Stimulated activated CD8-positive, alpha-beta memory T cell treated with anti-CD3 and anti-CD28 coated beads, Interleukin-2, amount 100 ng/mL, for 48 hours (primary cell): ENCODE data around the gene MMP19.
"Not testable (repeated sequence)": the region's sequence is repeated elsewhere in the genome, so short reads cannot be mapped to it uniquely, and the experiment has no call there.

ENCODE experiments used
- DNase-seq, 2 donors: peaks; one replicate each; pipeline ENCODE4 v3.0.0-alpha.2; 2020; ENCODE audit warnings: low read depth in 2 of 2

MMP19 gene

DNA sequence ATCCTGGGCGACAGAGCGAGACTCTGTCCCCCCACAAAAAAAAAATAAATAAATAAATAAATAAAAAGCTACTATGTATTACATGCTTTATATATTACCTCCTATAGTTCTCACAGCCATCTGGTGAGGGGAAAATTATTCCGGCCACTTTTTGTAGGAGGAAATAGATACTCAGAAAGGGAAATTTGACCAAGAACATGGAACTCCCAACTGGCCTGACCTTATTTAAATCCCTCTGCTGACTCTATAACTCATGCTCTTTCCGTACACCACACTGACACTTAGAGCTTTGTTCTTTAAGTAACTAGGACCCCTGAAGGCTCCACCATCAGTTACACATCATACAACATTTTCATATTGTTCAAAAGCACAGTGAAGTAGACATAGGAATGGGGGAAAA, 2.2 kb upstream of the MMP19 start:
- DNase-seq, result no peak

DNA sequence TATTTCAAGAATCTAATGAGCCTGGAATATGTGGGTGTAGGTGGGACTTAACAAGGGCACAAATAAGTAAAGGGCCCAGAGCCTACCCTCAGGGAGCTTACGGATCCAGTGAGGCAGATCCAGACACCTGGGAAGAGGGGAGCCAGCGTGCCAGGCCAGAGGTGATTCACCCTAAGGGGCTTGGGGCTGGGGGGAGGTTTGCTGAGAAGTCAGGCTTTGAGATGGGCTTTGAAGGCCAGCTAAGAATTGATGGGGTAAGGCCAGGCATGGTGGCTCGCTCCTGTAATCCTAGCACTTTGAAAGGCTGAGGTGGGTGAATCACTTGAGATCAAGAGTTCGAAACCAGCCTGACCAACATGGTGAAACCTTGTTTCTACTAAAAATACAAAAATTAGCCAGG, 695 bp upstream of the MMP19 start:
- no peak for DNase-seq

DNA sequence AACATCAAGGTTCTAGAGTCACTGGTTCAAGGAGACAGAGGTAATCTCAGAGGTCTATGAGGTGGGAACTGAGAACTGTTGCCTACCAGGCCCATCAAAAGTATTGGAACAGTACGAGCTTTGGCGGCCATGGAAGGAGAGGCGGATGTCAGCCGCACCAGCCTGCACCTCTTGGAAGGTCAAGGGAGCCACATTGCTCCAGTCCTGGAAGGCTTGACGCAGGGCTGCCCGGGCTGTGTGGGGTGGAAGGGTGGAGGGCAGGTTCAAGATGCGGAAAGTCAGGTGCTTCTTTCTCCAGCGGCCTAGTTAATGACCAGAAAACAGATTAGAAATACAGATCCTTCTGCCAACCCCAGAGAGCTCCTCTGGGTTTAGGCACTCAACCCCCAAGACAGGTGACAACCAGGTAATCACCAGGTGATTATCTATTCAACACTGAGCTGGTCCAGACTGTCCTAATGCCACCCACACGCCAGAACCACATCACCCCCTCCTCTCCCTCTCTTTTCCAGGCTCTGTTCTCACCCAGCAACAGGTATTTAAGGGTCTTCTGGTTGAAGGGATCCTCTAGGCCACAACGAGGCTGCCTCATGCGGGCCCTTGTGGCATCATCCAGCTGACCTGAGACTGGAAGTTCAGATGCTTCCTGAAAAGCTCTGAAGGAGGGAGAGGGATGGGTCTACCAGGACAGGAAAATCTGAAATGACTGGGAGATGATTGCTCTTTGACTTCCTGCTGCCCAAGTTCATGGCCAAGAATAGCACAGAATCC, 2.0 kb downstream of the MMP19 start:
- DNase-seq, result no peak

DNA sequence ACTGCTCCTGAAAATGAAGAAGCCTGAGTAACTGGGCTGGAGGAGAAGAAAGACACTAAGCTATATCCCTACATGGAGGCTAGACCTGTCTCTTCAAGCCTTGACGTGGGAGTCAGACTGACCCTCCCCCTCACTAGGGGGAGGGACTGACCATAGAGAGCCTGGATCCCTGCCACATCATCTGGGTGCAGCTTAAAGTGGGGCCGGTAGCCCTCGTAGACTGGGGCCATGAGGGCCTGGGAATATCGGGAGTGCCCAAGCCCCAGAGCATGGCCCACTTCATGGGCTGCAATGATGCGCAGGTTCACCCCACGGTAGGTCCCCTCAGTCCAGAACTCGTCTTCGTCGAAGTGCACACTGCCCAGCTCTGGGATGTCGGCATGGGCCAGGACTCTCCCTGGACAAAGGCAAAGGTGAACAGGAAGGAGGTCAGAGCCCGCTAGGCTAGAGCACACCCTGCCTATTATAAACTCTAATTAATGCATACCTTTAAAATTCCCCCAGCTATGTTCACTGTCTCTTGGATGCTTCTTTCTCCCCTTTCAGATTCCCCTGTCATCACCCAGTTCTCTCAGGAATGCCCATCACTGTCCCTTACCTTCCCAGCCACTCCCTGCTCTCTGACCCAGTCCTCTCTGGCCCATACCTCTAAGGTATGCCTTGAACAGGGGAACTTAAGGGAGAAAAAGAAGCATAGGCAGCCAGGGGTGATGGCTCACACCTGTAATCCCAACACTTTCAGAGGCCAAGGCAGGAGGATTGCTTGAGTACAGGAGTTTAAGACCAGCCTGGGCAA, 3.2 kb downstream of the MMP19 start:
- DNase-seq, result no peak

DNA sequence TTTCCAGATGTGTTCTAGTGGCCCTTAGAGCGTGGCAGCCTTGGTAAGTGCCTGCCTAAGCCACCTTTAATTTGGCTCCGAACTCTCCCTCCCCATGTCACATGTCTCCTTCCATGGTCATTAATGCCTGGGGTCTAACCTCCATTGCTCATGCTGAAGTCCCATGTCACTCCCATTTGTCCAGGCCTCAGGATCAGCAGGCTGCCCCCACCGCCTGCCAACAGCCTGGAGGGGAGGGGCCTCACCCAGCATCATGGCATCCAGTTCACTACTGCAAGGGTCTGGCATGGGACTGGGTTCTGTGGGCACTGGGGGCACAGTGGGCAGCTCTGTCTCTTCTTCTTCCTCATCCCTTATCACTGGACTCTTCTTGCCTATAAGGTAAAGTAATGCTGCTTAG, 4.4 kb downstream of the MMP19 start:
- no peak for DNase-seq

DNA sequence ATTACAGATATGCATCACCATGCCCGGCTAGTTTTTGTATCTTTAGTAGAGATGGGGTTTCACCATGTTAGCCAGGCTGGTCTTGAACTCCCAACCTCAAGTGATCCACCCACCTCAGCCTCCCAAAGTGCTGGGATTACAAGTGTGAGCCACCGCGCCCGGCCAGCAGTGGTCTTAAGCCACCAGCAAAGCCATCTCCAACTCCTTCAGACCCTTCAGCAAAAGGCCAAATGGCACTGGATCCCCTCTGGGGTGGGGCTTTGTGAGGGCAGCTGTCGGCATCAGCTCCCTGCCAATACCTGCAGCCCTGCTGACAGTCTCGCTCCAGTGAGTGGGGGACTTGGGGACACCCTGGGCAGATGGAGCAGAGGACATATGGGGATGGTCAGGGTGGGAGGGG, 8.3 kb downstream of the MMP19 start:
- not testable (repeated sequence) for DNase-seq

DNA sequence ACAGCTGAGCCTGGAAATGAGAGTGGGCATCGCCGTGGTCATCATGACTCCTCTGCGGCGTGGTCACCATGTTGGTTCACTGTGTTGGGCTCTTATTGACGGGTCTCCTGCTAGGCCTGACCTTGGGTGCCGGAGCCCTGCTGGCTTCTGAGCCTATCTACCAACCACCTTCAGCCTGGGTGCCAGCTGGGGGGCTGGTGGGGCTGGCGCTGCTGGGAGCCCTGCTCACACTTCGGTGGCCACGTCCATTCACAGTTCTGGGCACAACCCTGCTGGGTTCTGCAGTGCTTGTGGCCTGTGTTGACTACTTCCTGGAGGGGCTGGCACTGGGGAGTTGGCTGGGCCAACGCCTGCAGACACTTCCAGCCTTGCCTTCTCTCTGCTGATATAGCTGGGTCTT, 9.7 kb downstream of the MMP19 start:
- DNase-seq, result no peak

DNA sequence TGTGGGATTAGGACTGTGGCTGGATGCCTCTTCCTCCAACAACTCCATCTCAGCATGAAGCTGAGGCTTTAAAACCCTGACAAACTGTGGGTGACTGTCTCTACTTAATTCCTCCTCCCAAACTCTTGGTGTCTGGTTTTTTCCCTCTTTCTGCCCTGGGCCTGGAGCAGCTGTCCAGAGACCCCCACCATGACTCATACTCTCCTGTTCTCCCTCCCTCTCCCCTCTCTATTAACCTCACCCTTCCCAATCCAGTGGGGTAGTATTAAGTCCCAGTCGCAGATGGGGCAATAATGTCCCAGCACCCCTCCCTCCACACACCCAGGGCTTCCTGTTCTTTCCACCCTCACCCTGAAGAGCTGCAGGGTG, 11.3 kb downstream of the MMP19 start:
- no peak for DNase-seq

DNA sequence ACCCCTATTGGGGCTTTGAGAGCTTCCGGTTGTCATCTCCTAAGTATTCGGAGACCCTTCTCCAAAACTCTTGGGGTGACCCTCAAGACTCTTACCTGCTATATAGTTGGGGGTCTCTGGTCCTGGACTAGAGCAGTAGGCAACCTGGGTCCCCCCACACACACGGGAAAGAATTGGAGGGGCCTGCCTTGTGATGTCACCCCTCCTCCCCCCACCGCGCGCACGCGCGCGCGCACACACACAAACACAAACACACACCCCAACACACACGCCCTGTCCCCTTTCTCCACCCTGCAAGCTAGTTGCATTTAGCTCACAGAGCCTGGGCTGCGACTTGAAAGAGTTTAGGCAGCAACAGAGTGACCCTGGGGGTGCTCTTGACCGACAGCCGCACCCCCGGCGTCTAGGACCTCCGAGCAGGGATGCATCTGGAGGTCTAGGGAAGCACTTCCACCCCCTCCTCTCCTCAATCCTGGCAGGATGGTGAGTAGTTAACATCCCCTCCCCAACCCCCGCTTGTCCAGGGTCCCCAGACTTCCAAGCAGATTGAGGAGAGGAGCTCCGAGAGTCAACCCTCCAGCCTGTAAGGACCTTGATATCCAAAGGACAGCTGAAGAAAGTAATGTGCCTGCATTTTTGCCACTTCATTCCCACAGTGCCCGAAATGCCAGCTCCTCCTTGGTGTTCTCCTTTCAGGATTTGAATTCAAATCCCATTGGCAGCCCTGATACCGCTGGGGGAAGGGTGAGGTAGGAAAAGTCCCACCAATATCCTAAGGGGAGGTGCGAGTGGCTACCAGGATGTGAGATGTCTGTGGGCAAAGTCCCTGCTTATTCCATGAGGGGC, 11.9 kb downstream of the MMP19 start:
- peak; percentile 25 to 40 for DNase-seq

DNA sequence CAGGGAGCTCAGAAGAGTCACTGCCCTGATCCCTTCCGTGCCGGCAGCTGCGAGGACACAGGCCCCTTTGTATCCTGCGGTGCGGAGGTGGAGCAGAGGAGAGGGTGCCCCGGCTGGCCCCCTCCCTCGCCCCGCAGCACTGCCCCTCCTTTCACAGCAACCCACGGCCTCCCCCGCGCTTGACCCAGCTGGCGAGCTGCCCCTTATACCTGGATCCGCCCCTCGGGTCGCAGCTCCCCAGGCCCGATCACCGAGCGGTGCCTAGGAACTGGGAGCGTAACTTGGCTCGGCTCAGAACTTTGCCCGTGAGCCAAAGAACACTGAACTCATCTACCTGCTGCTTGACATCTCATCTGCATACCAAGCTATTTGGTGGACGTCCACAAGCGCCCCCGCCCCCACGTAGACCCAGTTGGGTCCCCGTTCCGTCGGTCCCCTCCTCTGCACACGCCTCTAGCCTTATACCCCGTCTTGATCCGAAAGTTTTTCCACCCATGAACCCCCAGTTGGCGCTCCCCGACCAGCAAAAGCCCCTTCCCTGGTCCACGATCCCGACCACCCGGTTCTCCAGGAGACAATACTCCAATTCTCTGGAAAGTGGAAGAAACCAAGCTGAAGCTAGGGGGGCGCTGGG, 12.7 kb downstream of the MMP19 start:
- DNase-seq, result peak in 1 of 2 donors; percentile 23

DNA sequence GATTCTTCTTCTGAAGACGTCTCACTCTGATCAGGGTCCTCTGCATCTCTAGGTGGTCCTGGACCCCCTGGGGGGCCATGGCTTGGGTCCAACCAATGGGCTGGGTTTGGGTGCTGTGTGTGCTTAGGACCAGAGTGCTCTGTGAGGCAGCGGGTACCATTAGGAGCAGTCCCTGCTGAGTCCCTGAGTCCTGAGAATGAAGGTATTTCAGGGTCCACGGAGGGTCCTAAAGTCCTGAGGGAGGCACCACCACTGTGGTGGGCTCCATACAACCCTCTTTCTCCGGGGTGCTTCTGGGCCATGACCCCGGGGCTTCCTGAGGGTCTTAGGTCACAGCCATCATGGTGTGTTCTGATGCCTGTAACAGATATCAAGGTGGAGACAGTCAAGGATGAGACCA, 14.4 kb downstream of the MMP19 start:
- no peak for DNase-seq

DNA sequence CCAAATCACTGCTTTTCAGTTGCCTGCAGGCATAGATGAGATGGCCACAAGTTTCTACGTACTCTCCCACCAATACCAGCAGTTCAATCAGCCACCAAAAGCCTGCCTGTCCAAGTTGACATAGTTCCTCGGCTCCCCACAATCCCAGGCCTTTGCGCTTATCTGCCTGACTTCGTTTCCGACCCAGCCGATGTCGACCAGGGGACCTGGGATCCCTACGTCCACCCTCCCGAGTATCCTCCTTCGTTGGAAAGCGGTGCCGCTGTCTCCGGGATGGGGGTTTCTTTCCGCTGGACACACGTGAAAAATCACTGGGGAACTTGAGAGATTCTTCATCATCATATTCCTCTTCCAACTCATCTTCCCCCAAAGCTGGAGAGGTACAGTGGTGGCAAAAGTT, 14.9 kb downstream of the MMP19 start:
- no peak for DNase-seq

DNA sequence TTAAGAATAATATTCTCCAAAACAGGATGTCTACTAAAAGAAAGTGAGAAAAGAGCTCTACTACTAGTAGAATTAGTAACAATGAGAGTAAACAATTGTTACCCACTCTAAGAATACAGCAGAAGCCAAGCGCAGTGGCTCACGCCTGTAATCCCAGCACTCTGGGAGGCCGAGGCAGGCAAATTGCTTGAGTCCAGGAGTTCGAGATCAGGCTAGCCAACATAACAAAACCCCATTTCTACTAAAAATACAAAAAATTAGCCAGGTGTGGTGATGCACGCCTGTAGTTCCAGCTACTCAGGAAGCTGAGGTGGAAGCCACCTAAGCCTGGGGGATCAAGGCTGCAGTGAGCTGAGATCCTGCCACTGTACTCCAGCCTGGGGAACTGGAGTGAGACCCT, 18.0 kb downstream of the MMP19 start:
- no peak for DNase-seq

DNA sequence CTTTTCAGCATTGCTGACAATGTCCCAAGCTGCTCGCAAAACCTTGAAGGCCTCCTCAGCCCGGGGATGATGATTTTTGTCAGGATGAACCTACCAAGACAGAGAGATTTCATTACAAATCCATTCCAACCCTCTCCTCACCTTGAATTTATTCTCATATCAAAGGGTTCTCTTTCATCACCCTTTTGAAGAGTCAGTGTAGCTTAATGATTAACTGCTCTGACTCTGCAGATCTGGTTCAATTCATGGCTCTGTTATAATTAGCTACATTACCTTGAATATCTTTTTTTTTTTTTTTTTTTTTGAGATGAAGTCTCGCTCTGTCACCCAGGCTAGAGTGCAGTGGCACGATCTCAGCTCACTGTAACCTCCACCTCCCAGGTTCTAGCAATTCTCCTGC, 19.3 kb downstream of the MMP19 start:
- DNase-seq, result no peak

DNA sequence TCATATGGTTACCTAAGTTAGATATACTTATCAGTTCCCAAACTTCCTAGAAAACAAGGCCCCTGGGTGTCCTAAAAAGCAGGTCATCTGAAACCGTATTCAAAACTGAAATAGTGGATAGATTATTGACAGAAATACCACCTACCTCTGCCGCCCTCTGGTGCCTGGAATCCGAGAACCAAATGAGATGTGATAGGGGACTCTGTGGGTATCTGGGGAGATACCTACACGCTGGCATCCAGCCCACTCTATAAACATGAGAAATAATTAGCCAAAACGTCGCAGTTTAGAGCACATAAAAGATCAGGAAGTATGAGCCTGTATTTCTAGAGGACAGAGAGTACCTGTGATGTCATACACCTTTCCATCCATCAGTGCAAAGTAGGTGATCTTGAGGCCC, 20.5 kb downstream of the MMP19 start:
- no peak for DNase-seq

DNA sequence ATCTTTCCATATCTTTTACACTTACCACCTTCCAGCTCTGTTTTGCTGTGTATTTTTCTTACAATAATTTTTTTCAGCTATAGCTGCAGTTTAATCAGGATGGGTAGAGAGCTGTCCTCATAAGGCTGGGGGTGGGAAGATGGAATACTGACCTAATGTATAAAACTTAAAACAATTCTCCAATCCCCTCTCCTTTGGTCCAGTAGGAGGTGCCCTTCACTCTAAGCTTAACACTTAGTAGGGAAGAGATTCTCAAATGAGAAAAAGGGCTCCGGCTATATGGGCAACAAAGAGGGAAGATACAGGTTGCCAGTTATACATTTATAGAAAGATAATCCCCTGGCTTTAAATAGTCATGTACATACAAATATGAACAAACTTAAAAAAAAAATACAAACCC, 22.1 kb downstream of the MMP19 start:
- DNase-seq, result no peak

DNA sequence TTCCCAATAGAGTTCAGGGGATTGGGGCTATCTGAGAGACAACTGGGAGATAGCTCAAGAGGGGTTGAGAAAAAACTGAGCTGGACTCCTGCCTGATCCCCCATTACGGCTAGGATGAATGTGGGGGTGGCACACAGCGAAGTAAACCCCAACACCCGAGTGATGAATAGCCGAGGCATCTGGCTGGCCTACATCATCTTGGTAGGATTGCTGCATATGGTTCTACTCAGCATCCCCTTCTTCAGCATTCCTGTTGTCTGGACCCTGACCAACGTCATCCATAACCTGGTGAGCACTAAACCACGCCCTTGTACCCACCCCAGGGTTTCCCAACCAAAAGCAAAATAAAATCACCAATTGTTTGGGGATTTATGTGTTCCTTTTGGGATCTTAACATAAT, 23.9 kb downstream of the MMP19 start:
- DNase-seq, result no peak

DNA sequence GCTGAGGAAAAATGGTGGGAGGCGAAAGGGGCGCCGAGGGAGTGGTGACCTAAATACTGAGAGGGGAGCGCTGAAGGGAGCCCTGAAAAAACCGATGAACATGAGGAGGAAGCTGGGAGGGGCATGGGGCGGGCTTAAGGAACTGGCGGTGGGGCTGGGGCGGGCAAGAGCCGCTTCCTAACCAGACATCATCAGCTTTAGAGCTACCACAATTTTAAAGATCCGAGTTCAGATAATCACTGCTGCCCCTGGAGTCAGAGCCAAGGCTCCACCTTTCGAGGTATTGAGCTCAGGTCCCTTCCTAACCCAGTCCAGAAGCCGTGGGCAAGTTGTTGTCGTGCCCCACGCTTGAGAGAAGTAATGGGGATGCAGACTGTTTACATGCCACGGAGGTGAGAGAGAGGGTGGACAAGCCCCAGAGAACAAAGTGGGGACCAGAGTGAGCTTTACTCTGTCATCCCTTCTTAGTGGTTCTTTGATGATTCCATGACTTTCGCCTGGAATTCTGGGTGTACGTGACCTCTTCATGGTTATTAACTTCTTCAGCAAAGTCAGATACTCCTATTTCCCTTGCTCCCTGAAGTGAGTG, 24.5 kb downstream of the MMP19 start:
- no peak for DNase-seq

DNA sequence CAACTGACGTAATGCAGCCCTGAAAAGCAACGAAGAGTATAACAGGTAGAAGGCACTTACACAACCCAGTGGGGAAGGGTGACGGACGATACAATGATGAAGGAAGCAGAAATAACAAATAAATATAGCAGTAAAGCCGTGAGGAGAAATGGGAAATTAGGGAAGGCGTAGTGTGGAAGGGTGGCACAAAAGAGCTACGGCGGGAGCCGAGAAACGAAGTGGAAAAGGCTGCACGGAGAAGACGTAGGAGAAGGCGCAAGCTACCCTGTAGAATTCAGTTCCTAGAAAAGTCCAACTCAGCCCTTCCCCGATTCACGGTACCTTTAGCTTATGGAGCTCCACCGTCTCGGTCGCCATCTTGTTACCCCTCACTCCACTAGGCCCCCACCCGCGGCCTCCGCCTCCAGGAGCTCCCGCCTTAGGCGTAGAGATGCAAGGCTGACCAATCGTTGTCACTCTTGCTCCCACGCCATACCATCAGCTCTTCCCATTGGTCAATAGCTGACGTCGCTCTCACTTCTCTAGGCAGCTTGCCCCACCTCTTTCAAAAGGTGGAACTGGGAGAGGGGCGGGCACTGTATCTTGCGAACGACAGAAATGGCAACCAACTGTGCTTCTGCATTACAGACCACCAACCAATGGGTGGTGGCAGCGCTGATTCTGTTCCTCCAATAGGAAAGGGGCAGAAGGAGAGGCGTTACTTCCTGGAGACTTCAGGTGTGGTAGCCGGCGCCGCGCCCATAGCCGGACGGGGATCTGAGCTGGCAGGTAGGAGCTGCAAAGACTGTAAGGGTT, 25.2 kb downstream of the MMP19 start, which contains the start of the genes ORMDL2 and SARNP:
ORMDL2 (plus strand) TSS at position 697 of the 795 bp plus-strand sequence. CDS start 959 bp downstream, outside the sequence.
SARNP (minus strand) TSS at position 380 of the 795 bp plus-strand sequence; CDS start at position 357, 23 bp downstream.
- DNase-seq, result peak; percentile 88 to 93

DNA sequence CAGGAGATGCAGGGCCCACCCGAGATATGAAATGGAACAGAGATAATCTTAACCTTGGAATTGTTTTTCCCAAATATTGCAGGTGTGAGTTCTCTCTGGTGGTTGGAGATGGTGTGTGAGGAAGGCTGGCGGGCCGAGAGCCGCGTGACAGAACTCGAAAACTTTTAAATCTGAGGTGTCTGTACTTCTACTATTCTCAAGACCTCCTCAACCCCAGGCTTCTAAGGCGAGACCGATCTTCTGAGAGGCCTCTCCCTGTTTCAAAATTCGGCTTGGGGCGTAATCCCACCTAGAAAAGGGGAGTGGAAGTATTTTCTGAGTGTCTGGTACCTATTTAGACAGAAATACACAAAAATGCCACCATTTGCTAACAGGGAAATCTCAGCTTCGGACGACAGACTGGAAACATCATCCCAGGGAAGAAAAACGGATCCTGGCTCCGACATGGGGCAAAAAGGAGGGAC, 25.8 kb downstream of the MMP19 start:
- no peak for DNase-seq
